Ectodermal cell (in vitro differentiated cells): ENCODE results near the gene SH2D3C. TPM values are rescaled to one million over a fixed set of nuclear protein-coding genes. Genes with fewer than 3 reads are reported as not detected.

Source experiments
- H3K27ac ChIP-seq: 2 replicates; pipeline ENCODE4 v1.7.0; 2013; ENCODE audit warnings: mild to moderate bottlenecking, low read depth, low read length; ENCODE audit not compliant: insufficient read depth, poor library complexity, severe bottlenecking
- H3K27me3 ChIP-seq: 2 replicates; pipeline ENCODE4 v1.7.0; 2013; ENCODE audit warnings: mild to moderate bottlenecking, low read length; ENCODE audit not compliant: insufficient read depth, control insufficient read depth, poor library complexity, severe bottlenecking
- H3K36me3 ChIP-seq: one replicate; pipeline ENCODE4 v1.7.0; 2013; ENCODE audit warnings: low read length; ENCODE audit not compliant: control insufficient read depth, insufficient read depth
- H3K4me1 ChIP-seq: one replicate; pipeline ENCODE4 v1.7.0; 2013; ENCODE audit warnings: low read length; ENCODE audit not compliant: control insufficient read depth, insufficient read depth
- H3K4me3 ChIP-seq: 2 replicates; pipeline ENCODE4 v1.7.0; 2013; ENCODE audit warnings: low read depth, low read length, control low read depth; ENCODE audit not compliant: insufficient read depth
- H3K9me3 ChIP-seq: 2 replicates; pipeline ENCODE4 v1.7.0; 2013; ENCODE audit warnings: mild to moderate bottlenecking, low read length, moderate library complexity; ENCODE audit not compliant: control insufficient read depth
- WGBS, 2 experiments: methylation state at CpG; one replicate each; pipeline ENCODE4 v1.1.7; 2013; ENCODE audit warnings: missing lambda C conversion rate in 2 of 2; 5-methylcytosine and 5-hydroxymethylcytosine counted together
- polyA plus RNA-seq, 4 experiments: library from polyadenylated mRNA; stranded (reverse); fragments of 50-300 nt; gene quantifications; one replicate each; pipeline ENCODE4 v1.2.3, GENCODE V29; 2013

The SH2D3C gene
- polyA plus RNA-seq (2013, experiment 1 of 4): 1.8 TPM
- polyA plus RNA-seq (2013, experiment 2 of 4): 1.1 TPM
- polyA plus RNA-seq (2013, experiment 3 of 4): 2.0 TPM
- 2.3 TPM for polyA plus RNA-seq (2013, experiment 4 of 4)

- H3K27me3 ChIP-seq: no peaks in the 10 kb centered on the region
- peaks cover 16% of the 10 kb centered on the region for H3K4me1 ChIP-seq
- no peaks in the 10 kb centered on the region for H3K36me3 ChIP-seq
- H3K27ac ChIP-seq: no peak within 1 kb of the TSS
- no peak within 1 kb of the TSS for H3K4me3 ChIP-seq
- H3K9me3 ChIP-seq: no peaks in the 10 kb centered on the region
- 81 to 83% methylated on average over 13 of the region's 13 CpGs for WGBS, 2 experiments
Measured at GRCh38 chr9:127778280-127779135, at the start of gene SH2D3C. Gene SH2D3C (minus strand): TSS chr9:127778666. CDS start chr9:127778627, 39 bp downstream.

DNA sequence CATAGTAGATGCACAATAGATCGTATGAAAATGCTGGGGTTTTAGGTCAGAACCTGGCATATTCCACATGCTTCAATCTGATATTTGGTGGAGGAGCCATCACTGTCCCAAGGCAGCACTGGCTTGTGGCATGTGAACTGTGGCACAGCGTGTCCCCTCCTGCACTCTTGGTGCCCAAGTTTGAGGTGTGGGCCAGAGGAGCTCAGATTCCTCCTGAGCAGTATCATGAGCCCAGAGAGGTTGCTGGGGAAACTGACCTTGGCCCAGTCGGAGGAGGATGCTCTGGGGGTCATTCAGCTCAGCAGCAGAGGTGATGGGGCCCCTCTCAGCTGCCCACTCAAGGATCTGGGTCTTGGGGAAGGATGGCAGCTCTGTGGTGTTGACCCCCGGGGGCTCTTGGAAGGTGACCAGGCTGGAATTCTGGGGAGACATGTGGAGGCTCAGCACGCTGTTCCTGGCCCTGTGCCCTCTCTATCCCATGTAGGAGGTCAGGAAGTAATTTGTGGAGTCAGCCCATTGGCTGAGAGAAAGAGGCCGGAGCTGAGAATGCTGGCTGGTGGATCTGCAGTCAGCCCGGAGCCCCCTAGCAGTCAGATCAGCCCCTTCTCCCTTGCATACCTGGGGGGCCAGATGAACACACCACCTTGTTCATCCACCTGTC lies 47.9 kb upstream of the SH2D3C start:
- Histone ChIP-seq H3K27ac (no peak overlapping the region), H3K36me3 (no peaks in the 10 kb centered on the region), H3K4me1 (peaks cover 6% of the 10 kb centered on the region), H3K4me3 (no peak overlapping the region), H3K27me3 (peaks cover 16% of the 10 kb centered on the region), H3K9me3 (no peaks in the 10 kb centered on the region)
- 88 to 91% methylated on average over 7 of the region's 7 CpGs for WGBS, 2 experiments

GRCh38 chr9:127825319-127826051 lies 47.0 kb upstream of the SH2D3C start:
- Histone ChIP-seq H3K27me3 (peaks cover 16% of the 10 kb centered on the region), H3K4me3 (no peak overlapping the region), H3K9me3 (no peaks in the 10 kb centered on the region), H3K36me3 (no peaks in the 10 kb centered on the region), H3K27ac (no peak overlapping the region), H3K4me1 (peaks cover 6% of the 10 kb centered on the region)
- 28 to 34% methylated on average over 37 to 40 of the region's 42 CpGs for WGBS, 2 experiments

GRCh38 chr9:127822108-127822507 lies 43.6 kb upstream of the SH2D3C start:
- Histone ChIP-seq H3K4me3 (no peak overlapping the region), H3K27ac (no peak overlapping the region), H3K4me1 (no peaks in the 10 kb centered on the region), H3K36me3 (no peaks in the 10 kb centered on the region), H3K9me3 (no peaks in the 10 kb centered on the region), H3K27me3 (peaks cover 13% of the 10 kb centered on the region)
- 89 to 90% methylated on average over 2 to 4 of the region's 4 CpGs for WGBS, 2 experiments

GRCh38 chr9:127818574-127818973 lies 40.1 kb upstream of the SH2D3C start:
- Histone ChIP-seq H3K27me3 (no peaks in the 10 kb centered on the region), H3K4me3 (no peak overlapping the region), H3K4me1 (no peaks in the 10 kb centered on the region), H3K27ac (no peak overlapping the region), H3K36me3 (peaks cover 2% of the 10 kb centered on the region), H3K9me3 (no peaks in the 10 kb centered on the region)
- 93 to 97% methylated on average over 9 to 10 of the region's 11 CpGs for WGBS, 2 experiments

DNA sequence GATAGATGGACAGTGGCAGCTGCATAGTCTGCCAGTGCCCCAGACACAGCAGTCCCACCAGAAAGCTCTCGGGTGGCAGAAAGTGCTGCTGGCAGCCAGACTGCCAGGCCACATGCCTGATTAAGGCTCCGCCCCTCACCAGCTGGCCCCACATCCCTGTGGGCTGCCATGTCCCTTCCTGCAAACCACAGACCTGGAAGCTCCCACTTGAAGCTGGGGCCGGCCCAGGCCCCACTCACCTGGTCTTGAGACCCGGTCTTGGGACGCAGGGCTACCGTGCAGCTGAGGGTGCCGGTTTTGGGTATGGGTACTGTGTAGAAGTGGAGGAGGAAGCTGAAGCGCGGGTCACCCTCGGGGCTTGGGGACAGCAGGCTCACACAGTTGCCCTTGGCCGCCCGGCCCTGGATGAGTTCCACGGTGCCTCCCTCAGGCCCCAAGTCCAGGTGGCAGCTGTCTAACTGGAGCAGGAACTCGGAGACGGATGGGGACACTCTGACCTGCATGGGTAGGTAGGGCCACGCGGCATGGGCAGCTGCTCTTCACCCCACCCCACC lies 39.5 kb upstream of the SH2D3C start:
- peaks cover 8% of the 10 kb centered on the region for H3K36me3 ChIP-seq
- no peaks in the 10 kb centered on the region for H3K9me3 ChIP-seq
- no peak overlapping the region for H3K4me3 ChIP-seq
- WGBS, 2 experiments: 94 to 96% methylated on average over 17 of the region's 17 CpGs
- no peak overlapping the region for H3K27ac ChIP-seq
- H3K4me1 ChIP-seq: no peaks in the 10 kb centered on the region
- no peaks in the 10 kb centered on the region for H3K27me3 ChIP-seq

DNA sequence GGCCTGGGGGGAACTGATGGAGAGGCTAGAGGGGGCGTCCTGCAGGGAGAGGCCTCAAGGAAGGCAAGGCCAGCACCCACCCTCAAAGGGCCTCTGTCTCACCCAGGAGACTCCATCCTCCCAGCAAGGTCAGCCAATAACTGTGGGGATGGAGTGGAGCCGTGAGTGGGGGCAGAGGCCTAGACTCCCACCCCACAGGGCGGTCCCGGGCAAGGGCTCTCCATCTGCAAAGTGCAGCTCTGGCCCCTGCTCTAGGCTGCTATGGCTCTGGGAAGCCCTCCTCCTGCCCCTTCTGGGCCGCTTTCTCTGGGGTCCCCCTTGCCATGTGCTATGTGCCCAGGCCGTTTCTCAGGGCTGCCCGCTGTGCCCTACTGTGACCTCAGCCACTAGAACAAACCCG lies 38.3 kb upstream of the SH2D3C start:
- no peaks in the 10 kb centered on the region for H3K4me1 ChIP-seq
- no peaks in the 10 kb centered on the region for H3K9me3 ChIP-seq
- H3K36me3 ChIP-seq: peaks cover 10% of the 10 kb centered on the region
- H3K4me3 ChIP-seq: no peak overlapping the region
- H3K27me3 ChIP-seq: no peaks in the 10 kb centered on the region
- no peak overlapping the region for H3K27ac ChIP-seq
- 91 to 92% methylated on average over 8 of the region's 8 CpGs for WGBS, 2 experiments

GRCh38 chr9:127816362-127816725 lies 37.9 kb upstream of the SH2D3C start:
- Histone ChIP-seq H3K4me1 (no peaks in the 10 kb centered on the region), H3K27me3 (no peaks in the 10 kb centered on the region), H3K27ac (no peak overlapping the region), H3K36me3 (peaks cover 10% of the 10 kb centered on the region), H3K9me3 (no peaks in the 10 kb centered on the region), H3K4me3 (no peak overlapping the region)
- WGBS, 2 experiments: 88 to 90% methylated on average over 3 of the region's 3 CpGs

DNA sequence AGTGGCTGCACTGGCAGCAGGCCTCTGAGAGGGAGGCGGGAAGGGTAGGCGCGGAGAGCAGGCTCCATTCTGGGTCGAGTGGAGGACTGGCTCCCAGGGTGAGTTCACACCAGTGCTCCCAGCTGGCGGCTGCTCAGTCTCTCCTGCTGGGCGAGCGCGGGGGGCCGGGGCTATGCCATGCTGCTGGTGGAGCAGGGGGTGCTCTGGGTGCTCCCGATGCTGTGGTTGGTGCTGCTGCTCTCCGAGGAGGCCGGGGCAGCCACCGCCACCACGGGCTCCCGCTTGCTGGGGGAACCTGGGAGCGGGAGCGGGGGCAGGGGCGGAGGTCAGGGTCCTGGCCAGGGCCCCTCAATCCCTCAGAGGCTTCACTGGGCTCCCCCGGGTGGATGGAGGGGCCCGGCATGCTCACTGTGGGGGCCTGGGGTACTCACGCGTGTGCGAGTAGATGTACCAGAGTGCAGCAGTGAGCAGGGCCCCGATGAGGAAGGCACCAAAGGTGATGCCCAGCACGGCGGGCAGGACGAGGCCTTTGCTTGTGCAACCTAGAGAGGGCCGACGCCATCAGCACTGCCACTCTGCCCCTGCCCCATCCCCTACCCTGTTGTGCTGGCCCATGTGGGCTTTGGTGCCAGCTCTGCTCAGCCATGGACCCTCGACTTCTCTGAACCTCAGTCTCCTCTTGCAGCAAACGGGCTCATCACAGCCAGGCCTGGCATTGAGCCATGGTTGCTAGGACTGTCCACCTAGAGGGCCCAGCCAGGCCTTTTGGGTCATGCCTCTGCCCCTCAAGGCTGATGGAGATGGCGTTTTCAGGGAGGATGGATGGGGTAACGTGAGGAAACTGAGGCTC lies 37.3 kb upstream of the SH2D3C start:
- Histone ChIP-seq H3K4me3 (no peak overlapping the region), H3K36me3 (peaks cover 10% of the 10 kb centered on the region), H3K4me1 (no peaks in the 10 kb centered on the region), H3K9me3 (no peaks in the 10 kb centered on the region), H3K27me3 (no peaks in the 10 kb centered on the region), H3K27ac (no peak overlapping the region)
- 95 to 96% methylated on average over 33 of the region's 33 CpGs for WGBS, 2 experiments
